HG03571 (cell line): ENCODE data around the gene ZFYVE19.

Experiments
- ATAC-seq: cut with Tn5 transposase; IDR thresholded peaks from one replicate; pipeline ENCODE4 v1.9.1; 2021; ENCODE audit not compliant: unreplicated experiment

The ZFYVE19 gene

GRCh38 chr15:40807028-40807887, at the start of gene ZFYVE19, which contains the start of gene DNAJC17:
TSS of gene ZFYVE19 (plus strand) at chr15:40807089. CDS start at chr15:40807590, 501 bp downstream.
TSS of gene DNAJC17 (minus strand) at chr15:40807473. CDS start at chr15:40807446, 27 bp downstream.
- ATAC-seq: peak; percentile 82

- no peak for ATAC-seq
These were observed 46.9 kb upstream of the ZFYVE19 start for GRCh38 chr15:40759961-40760360.

- no peak for ATAC-seq
These were observed 43.7 kb upstream of the ZFYVE19 start for GRCh38 chr15:40762919-40763800.

GRCh38 chr15:40763801-40764628, 42.9 kb upstream of the ZFYVE19 start, which contains the start of gene GCHFR:
TSS of gene GCHFR (plus strand) at chr15:40764068. CDS start at chr15:40764181, 113 bp downstream.
- peak; percentile 42 for ATAC-seq

- ATAC-seq: no peak
These were observed 42.2 kb upstream of the ZFYVE19 start for GRCh38 chr15:40764629-40765103.

- ATAC-seq: no peak
These were observed 40.6 kb upstream of the ZFYVE19 start for GRCh38 chr15:40766194-40766815.

- ATAC-seq: no peak
These were observed 39.7 kb upstream of the ZFYVE19 start for GRCh38 chr15:40766906-40767837.

GRCh38 chr15:40767838-40768500, 38.9 kb upstream of the ZFYVE19 start:
- ATAC-seq: no peak

GRCh38 chr15:40768521-40769273, 38.2 kb upstream of the ZFYVE19 start:
- ATAC-seq: no peak

GRCh38 chr15:40769274-40770146, 37.4 kb upstream of the ZFYVE19 start, which contains the start of gene C15orf62:
TSS of gene C15orf62 (plus strand) at chr15:40769980. CDS start at chr15:40770496, 516 bp downstream.
- ATAC-seq: peak; percentile 46

- ATAC-seq: no peak
These were observed 36.7 kb upstream of the ZFYVE19 start for GRCh38 chr15:40770147-40770721.

GRCh38 chr15:40771242-40771641, 35.6 kb upstream of the ZFYVE19 start:
- no peak for ATAC-seq

- no peak for ATAC-seq
These were observed 34.9 kb upstream of the ZFYVE19 start for GRCh38 chr15:40772014-40772413.

GRCh38 chr15:40773496-40773895, 33.4 kb upstream of the ZFYVE19 start:
- ATAC-seq: no peak

- no peak for ATAC-seq
These were observed 33.0 kb upstream of the ZFYVE19 start for GRCh38 chr15:40773902-40774301.

GRCh38 chr15:40775007-40775406, 31.9 kb upstream of the ZFYVE19 start:
- ATAC-seq: no peak
